OCI-LY7 (cell line): ENCODE results near the gene PWWP2A. TPM values are rescaled to one million over a fixed set of nuclear protein-coding genes. Genes with fewer than 3 reads are reported as not detected.

ENCODE experiments used
- BruUV-seq: library from RNA; stranded (reverse); fragments of 400-500 nt; replicated peaks from 2 replicates; lab custom pipeline; 2021; lab: Mats Ljungman, UMichigan
- CTCF ChIA-PET: fragments of 300-600 bp; sonication (Branson Sonifier 250); formaldehyde crosslinking; loops from one replicate; lab custom pipeline; 2022; ENCODE audit warnings: antibody characterized with exemption; ENCODE audit not compliant: unreplicated experiment; lab: Charles Lee
- POLR2A ChIA-PET: fragments of 300-600 bp; sonication (Branson Sonifier 250); formaldehyde crosslinking; loops from one replicate; lab custom pipeline; 2022; ENCODE audit warnings: antibody characterized with exemption; lab: Charles Lee
- DNase-seq: peaks from one replicate; pipeline ENCODE4 v3.0.0-alpha.2; 2015; ENCODE audit warnings: low spot score
- H2AFZ ChIP-seq: fragments of 200-600 bp; sonication (generic), shearing (Covaris generic); 2 replicates; pipeline ENCODE4 v1.6.1; 2014; ENCODE audit warnings: mild to moderate bottlenecking, antibody characterized with exemption, low read length, moderate library complexity
- H3K27ac ChIP-seq: fragments of 200-600 bp; sonication (generic); 2 replicates; pipeline ENCODE4 v1.5.1; 2014; ENCODE audit warnings: mixed run types, low read depth, mild to moderate bottlenecking, moderate library complexity, low read length, inconsistent platforms; ENCODE audit not compliant: poor library complexity, severe bottlenecking
- H3K36me3 ChIP-seq: fragments of 200-600 bp; sonication (generic); 2 replicates; pipeline ENCODE4 v1.6.1; 2014; ENCODE audit warnings: mild to moderate bottlenecking, antibody characterized with exemption, low read length, moderate library complexity, mixed read lengths; ENCODE audit not compliant: insufficient read depth
- H3K4me1 ChIP-seq: fragments of 200-600 bp; sonication (generic); 2 replicates; pipeline ENCODE4 v1.5.1; 2014; ENCODE audit warnings: mild to moderate bottlenecking, low read length; ENCODE audit not compliant: insufficient read depth, poor library complexity, severe bottlenecking
- H3K4me2 ChIP-seq: fragments of 200-600 bp; sonication (generic); 2 replicates; pipeline ENCODE4 v1.6.1; 2014; ENCODE audit warnings: mild to moderate bottlenecking, low read length
- H3K4me3 ChIP-seq: fragments of 200-600 bp; sonication (generic); 2 replicates; pipeline ENCODE4 v1.5.1; 2014; ENCODE audit warnings: mild to moderate bottlenecking, low read depth, low read length; ENCODE audit not compliant: poor library complexity, severe bottlenecking
- H3K79me2 ChIP-seq: fragments of 200-600 bp; sonication (generic); 2 replicates; pipeline ENCODE4 v1.6.1; 2016; ENCODE audit warnings: low read depth, mild to moderate bottlenecking, low read length, moderate library complexity, mixed read lengths; ENCODE audit not compliant: insufficient read depth
- H3K9me2 ChIP-seq: fragments of 200-600 bp; sonication (generic); 2 replicates; pipeline ENCODE4 v1.6.1; 2016; ENCODE audit warnings: mild to moderate bottlenecking, low read length, mixed read lengths; ENCODE audit not compliant: insufficient read depth
- H3K9me3 ChIP-seq: fragments of 200-600 bp; sonication (generic); 2 replicates; pipeline ENCODE4 v1.6.1; 2014; ENCODE audit warnings: mild to moderate bottlenecking, mixed run types, low read length, mixed read lengths
- H4K20me1 ChIP-seq: fragments of 200-600 bp; sonication (generic); 2 replicates; pipeline ENCODE4 v1.6.1; 2014; ENCODE audit warnings: mild to moderate bottlenecking, antibody characterized with exemption, low read length, moderate library complexity, mixed read lengths; ENCODE audit not compliant: insufficient read depth
- EZH2phosphoT487 ChIP-seq: fragments of 200-600 bp; sonication (generic); IDR thresholded peaks from 2 replicates; pipeline ENCODE4 v1.6.1; 2018; ENCODE audit warnings: low read depth, borderline replicate concordance, mild to moderate bottlenecking, mixed run types, antibody characterized with exemption, low read length, moderate library complexity, mixed read lengths
- intact Hi-C: fragments of 100-400 bp; cut with micrococcal nuclease; formaldehyde crosslinking; loops from one replicate; pipeline ENCODE4 v1.10.0; 2022; ENCODE audit not compliant: unreplicated experiment
- total RNA-seq, 2 experiments: library from RNA; depleted of rRNA in 1 of 2; stranded (reverse); fragments of >200 nt in 1 of 2; shearing (Covaris generic) in 1 of 2; gene quantifications; 2 replicates each; pipeline ENCODE4 v1.2.3, GENCODE V29; 2014 to 2022
- TF ChIP-seq, protein P1 (sequence below): fragments of 200-600 bp; sonication (generic); conservative IDR thresholded peaks from 2 replicates; pipeline ENCODE4 v1.5.1; 2014; ENCODE audit warnings: mild to moderate bottlenecking, antibody characterized with exemption, low read length, moderate library complexity, mixed read lengths

Gene PWWP2A
- total RNA-seq, 2 experiments from 2014 or later: 28.3 to 28.4 TPM

DNA sequence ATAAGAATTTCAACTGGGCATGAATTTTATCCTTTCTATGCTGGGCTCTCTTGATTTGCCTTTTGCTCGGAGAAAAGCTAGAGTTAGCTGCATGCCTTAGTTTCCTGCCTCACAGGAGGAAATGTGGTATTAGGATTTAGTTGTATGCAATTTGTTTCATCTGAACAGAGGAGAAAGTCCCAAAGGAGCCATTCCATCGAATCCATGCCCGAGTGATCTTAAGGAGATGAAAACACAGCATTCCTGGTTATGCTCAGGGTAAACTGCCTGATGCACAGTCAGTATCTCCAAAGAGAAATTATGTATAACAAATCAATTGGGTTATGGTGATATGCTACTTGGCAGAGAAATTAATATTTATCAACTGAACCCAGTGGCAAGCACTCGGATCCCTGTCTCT is 59.2 kb downstream of the PWWP2A start:
- POLR2A ChIA-PET: no interaction called here
- Histone ChIP-seq H3K4me3 (no peak overlapping the region), H3K9me2 (no peaks in the 10 kb centered on the region), H3K9me3 (no peaks in the 10 kb centered on the region), H3K4me2 (no peak overlapping the region), H3K79me2 (no peaks in the 10 kb centered on the region), H4K20me1 (no peaks in the 10 kb centered on the region), H3K4me1 (no peaks in the 10 kb centered on the region), H2AFZ (no peak overlapping the region), H3K36me3 (peaks cover 59% of the 10 kb centered on the region; the same call in 1 of the 2 replicates), H3K27ac (no peak overlapping the region)
- CTCF ChIA-PET: no interaction called here
- intact Hi-C loops: no loop called here
- TF ChIP-seq EZH2phosphoT487: no peak
- TF ChIP-seq, protein P1, sequence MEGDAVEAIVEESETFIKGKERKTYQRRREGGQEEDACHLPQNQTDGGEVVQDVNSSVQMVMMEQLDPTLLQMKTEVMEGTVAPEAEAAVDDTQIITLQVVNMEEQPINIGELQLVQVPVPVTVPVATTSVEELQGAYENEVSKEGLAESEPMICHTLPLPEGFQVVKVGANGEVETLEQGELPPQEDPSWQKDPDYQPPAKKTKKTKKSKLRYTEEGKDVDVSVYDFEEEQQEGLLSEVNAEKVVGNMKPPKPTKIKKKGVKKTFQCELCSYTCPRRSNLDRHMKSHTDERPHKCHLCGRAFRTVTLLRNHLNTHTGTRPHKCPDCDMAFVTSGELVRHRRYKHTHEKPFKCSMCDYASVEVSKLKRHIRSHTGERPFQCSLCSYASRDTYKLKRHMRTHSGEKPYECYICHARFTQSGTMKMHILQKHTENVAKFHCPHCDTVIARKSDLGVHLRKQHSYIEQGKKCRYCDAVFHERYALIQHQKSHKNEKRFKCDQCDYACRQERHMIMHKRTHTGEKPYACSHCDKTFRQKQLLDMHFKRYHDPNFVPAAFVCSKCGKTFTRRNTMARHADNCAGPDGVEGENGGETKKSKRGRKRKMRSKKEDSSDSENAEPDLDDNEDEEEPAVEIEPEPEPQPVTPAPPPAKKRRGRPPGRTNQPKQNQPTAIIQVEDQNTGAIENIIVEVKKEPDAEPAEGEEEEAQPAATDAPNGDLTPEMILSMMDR: no peak
- no TSS peak for BruUV-seq
- DNase-seq: no peak

GRCh38 chr5:160057256-160057655 is 62.0 kb downstream of the PWWP2A start:
- no peaks in the 10 kb centered on the region for H3K4me1 ChIP-seq
- H4K20me1 ChIP-seq: no peaks in the 10 kb centered on the region
- TF ChIP-seq, protein P1: no peak
- no peak for TF ChIP-seq EZH2phosphoT487
- BruUV-seq: no TSS peak
- peaks cover 66% of the 10 kb centered on the region for H3K36me3 ChIP-seq
- H3K9me2 ChIP-seq: no peaks in the 10 kb centered on the region
- H2AFZ ChIP-seq: no peak overlapping the region
- POLR2A ChIA-PET: interaction anchor here (0.7 to 2.0 kb wide), 2 partner anchors 15 to 286 kb away, joined by 3 to 7 read pairs; no protein-coding TSS in a partner anchor
- DNase-seq: no peak
- H3K79me2 ChIP-seq: no peaks in the 10 kb centered on the region
- CTCF ChIA-PET: no interaction called here
- no peak overlapping the region for H3K4me2 ChIP-seq
- H3K4me3 ChIP-seq: no peak overlapping the region
- intact Hi-C loops: no loop called here
- no peaks in the 10 kb centered on the region for H3K9me3 ChIP-seq
- no peak overlapping the region for H3K27ac ChIP-seq

- Histone ChIP-seq H3K27ac (no peak overlapping the region), H3K4me2 (no peak overlapping the region), H3K4me3 (no peak overlapping the region), H3K79me2 (no peaks in the 10 kb centered on the region), H2AFZ (no peak overlapping the region), H3K9me2 (no peaks in the 10 kb centered on the region), H3K9me3 (no peaks in the 10 kb centered on the region), H4K20me1 (no peaks in the 10 kb centered on the region), H3K36me3 (peaks cover 79% of the 10 kb centered on the region), H3K4me1 (no peaks in the 10 kb centered on the region)
- no TSS peak for BruUV-seq
- TF ChIP-seq EZH2phosphoT487: no peak
- TF ChIP-seq, protein P1: no peak
- no peak for DNase-seq
- ChIA-PET CTCF (no interaction called here), POLR2A (interaction anchor here (0.6 to 1.2 kb wide), 6 partner anchors 9 to 103 kb away, joined by 3 to 5 read pairs (median 4); no protein-coding TSS in a partner anchor)
- intact Hi-C loops: no loop called here
Observed at GRCh38 chr5:160054831-160055230, 64.4 kb downstream of the PWWP2A start.
